Suprapubic skin (tissue), 3 donors: ENCODE results near the gene RIMS1.

Experiments
- CTCF ChIP-seq, 2 donors: fragments of 200-600 bp in 1 of 2; fragments of 450-650 bp in 1 of 2; sonication (generic) in 1 of 2; IDR thresholded peaks; one replicate each; pipeline ENCODE4 v1.5.1; 2016 to 2019; ENCODE audit warnings: antibody characterized with exemption in 2 of 2, mild to moderate bottlenecking in 1 of 2, moderate library complexity in 1 of 2
- POLR2AphosphoS5 ChIP-seq, 3 donors: sonication (generic); formaldehyde crosslinking; IDR thresholded peaks; one replicate each; pipeline ENCODE4 v1.6.1; 2017; ENCODE audit warnings: antibody characterized with exemption in 3 of 3

- TF ChIP-seq CTCF (IDR thresholded peaks at IDR 0.05) (no peak), POLR2AphosphoS5 (IDR thresholded peaks at IDR 0.05) (no peak)
Observed at GRCh38 chr6:71929047-71929446, 42.7 kb downstream of the RIMS1 start.
